ENCODE data around the gene SLC6A2.

DNA sequence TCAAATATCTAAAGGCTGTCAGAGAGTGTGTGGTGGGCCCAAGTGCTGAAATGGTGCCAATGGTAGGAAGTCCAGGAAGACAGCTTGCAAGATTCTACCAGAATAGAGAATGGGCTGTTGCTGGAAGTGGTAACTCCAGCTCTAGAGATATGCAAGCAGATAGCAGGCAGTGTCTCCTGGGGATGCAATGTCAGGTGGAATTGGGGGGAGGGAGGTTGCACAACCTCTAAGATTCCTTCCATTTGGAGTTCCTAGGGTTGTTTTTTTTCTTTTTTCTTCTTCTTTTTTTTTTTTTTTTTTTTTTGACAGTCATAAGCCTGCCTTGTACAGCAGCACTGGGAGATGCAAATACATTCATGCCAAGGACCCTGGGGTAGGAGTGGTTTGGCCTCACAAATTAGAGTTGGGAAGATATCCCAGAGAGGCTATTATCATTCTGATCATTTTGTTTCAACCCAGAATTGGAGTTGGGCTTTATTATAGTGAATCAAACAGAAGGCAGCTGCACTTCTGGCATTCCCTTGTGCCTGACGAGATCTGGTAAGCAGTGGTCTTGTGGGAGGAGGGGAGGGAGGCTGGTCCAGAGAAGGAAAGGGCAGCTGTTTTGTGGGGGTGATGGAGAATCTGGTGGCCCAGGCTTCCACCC lies 51.1 kb downstream of the SLC6A2 start:
- TF ChIP-seq, protein P1, sequence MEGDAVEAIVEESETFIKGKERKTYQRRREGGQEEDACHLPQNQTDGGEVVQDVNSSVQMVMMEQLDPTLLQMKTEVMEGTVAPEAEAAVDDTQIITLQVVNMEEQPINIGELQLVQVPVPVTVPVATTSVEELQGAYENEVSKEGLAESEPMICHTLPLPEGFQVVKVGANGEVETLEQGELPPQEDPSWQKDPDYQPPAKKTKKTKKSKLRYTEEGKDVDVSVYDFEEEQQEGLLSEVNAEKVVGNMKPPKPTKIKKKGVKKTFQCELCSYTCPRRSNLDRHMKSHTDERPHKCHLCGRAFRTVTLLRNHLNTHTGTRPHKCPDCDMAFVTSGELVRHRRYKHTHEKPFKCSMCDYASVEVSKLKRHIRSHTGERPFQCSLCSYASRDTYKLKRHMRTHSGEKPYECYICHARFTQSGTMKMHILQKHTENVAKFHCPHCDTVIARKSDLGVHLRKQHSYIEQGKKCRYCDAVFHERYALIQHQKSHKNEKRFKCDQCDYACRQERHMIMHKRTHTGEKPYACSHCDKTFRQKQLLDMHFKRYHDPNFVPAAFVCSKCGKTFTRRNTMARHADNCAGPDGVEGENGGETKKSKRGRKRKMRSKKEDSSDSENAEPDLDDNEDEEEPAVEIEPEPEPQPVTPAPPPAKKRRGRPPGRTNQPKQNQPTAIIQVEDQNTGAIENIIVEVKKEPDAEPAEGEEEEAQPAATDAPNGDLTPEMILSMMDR (IDR thresholded peaks at IDR 0.05): no peak
- TF ChIP-seq EP300 (IDR thresholded peaks at IDR 0.05): no peak
- no peak for TF ChIP-seq POLR2A (IDR thresholded peaks at IDR 0.05)
- no peak for TF ChIP-seq POLR2AphosphoS5 (IDR thresholded peaks at IDR 0.05)

Data from upper lobe of left lung (tissue), 4 donors.